H1 (cell line): ENCODE data around the gene FAM174B.

ENCODE experiments used
- EZH2 ChIP-seq: fragments of 200-600 bp; sonication (generic); IDR thresholded peaks from 2 replicates; pipeline ENCODE4 v1.7.1; 2012; ENCODE audit warnings: low read depth, mild to moderate bottlenecking, moderate library complexity, low read length, inconsistent platforms; ENCODE audit not compliant: severe bottlenecking
- HDAC2 ChIP-seq, 2 experiments: fragments of 300-600 bp in 1 of 2; sonication (generic) in 1 of 2; IDR thresholded peaks; 2 replicates each; pipeline ENCODE4 v1.6.1; 2011 to 2012; ENCODE audit warnings: low read depth in 2 of 2, low read length in 2 of 2, mild to moderate bottlenecking in 2 of 2, moderate library complexity in 2 of 2, borderline replicate concordance in 1 of 2, inconsistent platforms in 1 of 2
- JUN ChIP-seq: IDR thresholded peaks from 2 replicates; pipeline ENCODE4 v1.6.1; 2011; ENCODE audit warnings: low read depth, mild to moderate bottlenecking, improper control_type of control experiment, low read length
- POLR2A ChIP-seq, 2 experiments: IDR thresholded peaks; 1 replicate in 1 of 2; 2 replicates in 1 of 2; pipeline ENCODE4 v1.6.1; 2011; ENCODE audit warnings: low read depth in 2 of 2, low read length in 2 of 2, mild to moderate bottlenecking in 2 of 2; ENCODE audit errors: control extremely low read depth in 1 of 2
- SRF ChIP-seq: IDR thresholded peaks from 2 replicates; pipeline ENCODE4 v1.6.1; 2011; ENCODE audit warnings: mild to moderate bottlenecking, low read depth, low read length, moderate library complexity
- TF ChIP-seq, protein P1 (sequence below): IDR thresholded peaks from 2 replicates; pipeline ENCODE4 v1.6.1; 2012; ENCODE audit warnings: low read length, inconsistent platforms
- TF ChIP-seq, protein P2 (sequence below), 3 experiments: IDR thresholded peaks; 1 replicate in 2 of 3; 2 replicates in 1 of 3; pipeline versions ENCODE4 v1.5.1 to v1.6.1; 2011; ENCODE audit warnings: low read length in 3 of 3, mild to moderate bottlenecking in 3 of 3, inconsistent platforms in 2 of 3, low read depth in 1 of 3, moderate library complexity in 1 of 3; ENCODE audit not compliant: insufficient read depth in 1 of 3; ENCODE audit errors: control extremely low read depth in 1 of 3

GRCh38 chr15:92656089-92656488 lies 514 bp upstream of the FAM174B start:
- TF ChIP-seq, protein P1, sequence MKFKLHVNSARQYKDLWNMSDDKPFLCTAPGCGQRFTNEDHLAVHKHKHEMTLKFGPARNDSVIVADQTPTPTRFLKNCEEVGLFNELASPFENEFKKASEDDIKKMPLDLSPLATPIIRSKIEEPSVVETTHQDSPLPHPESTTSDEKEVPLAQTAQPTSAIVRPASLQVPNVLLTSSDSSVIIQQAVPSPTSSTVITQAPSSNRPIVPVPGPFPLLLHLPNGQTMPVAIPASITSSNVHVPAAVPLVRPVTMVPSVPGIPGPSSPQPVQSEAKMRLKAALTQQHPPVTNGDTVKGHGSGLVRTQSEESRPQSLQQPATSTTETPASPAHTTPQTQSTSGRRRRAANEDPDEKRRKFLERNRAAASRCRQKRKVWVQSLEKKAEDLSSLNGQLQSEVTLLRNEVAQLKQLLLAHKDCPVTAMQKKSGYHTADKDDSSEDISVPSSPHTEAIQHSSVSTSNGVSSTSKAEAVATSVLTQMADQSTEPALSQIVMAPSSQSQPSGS, result no peak
- TF ChIP-seq EZH2 (peak; percentile 31), SRF (no peak), HDAC2 (IDR thresholded peaks at IDR 0.05; ENCODE audit: borderline replicate concordance in 1 of 2, low read depth in 2 of 2, low read length in 2 of 2) (no peak), POLR2A (IDR thresholded peaks at IDR 0.05; ENCODE audit: control extremely low read depth in 1 of 2, low read depth in 2 of 2, low read length in 2 of 2) (no peak), JUN (no peak)
- TF ChIP-seq, protein P2, sequence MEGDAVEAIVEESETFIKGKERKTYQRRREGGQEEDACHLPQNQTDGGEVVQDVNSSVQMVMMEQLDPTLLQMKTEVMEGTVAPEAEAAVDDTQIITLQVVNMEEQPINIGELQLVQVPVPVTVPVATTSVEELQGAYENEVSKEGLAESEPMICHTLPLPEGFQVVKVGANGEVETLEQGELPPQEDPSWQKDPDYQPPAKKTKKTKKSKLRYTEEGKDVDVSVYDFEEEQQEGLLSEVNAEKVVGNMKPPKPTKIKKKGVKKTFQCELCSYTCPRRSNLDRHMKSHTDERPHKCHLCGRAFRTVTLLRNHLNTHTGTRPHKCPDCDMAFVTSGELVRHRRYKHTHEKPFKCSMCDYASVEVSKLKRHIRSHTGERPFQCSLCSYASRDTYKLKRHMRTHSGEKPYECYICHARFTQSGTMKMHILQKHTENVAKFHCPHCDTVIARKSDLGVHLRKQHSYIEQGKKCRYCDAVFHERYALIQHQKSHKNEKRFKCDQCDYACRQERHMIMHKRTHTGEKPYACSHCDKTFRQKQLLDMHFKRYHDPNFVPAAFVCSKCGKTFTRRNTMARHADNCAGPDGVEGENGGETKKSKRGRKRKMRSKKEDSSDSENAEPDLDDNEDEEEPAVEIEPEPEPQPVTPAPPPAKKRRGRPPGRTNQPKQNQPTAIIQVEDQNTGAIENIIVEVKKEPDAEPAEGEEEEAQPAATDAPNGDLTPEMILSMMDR (IDR thresholded peaks at IDR 0.05; ENCODE audit: control extremely low read depth in 1 of 3, insufficient read depth in 1 of 3, low read depth in 1 of 3, low read length in 3 of 3), result no peak
